A549 (cell line): Measurements from ENCODE around the gene GTPBP2. TPM values are rescaled to one million over a fixed set of nuclear protein-coding genes. Genes with fewer than 3 reads are reported as not detected.

ENCODE experiments used
- ATAC-seq, 2 experiments: fragments of 200-7000 bp in 1 of 2; fragments of >200 bp in 1 of 2; cut with Nextera tagmentation in 1 of 2; cut with Tn5 transposase in 1 of 2; 3 replicates each; pipeline versions ENCODE4 v1.8.0 to v1.9.1; 2018 to 2020; ENCODE audit warnings: mild to moderate bottlenecking in 1 of 2, moderate library complexity in 1 of 2
- CTCF ChIA-PET: fragments of 300-600 bp; sonication (Branson Sonifier 250); formaldehyde crosslinking; extraction: SDS; loops from one replicate; lab custom pipeline; 2021; ENCODE audit warnings: antibody characterized with exemption, inconsistent platforms; lab: Yijun Ruan, JAX
- POLR2A ChIA-PET: fragments of 350-600 bp; formaldehyde crosslinking; extraction: SDS; loops from one replicate; lab custom pipeline; 2021; ENCODE audit warnings: antibody characterized with exemption, inconsistent platforms; lab: Yijun Ruan, JAX
- DNase-seq, 2 experiments: peaks; one replicate each; pipeline versions ENCODE4 v3.0.0 to v3.0.0-alpha.2; 2011 to 2016; ENCODE audit warnings: low read depth in 1 of 2, low spot score in 1 of 2
- FAIRE-seq: peaks from 2 replicates; lab custom pipeline; 2011; peaks lifted over from hg19 to GRCh38; lab: Jason Lieb, UNC
- H3K27ac ChIP-seq, 2 experiments: fragments of >200 bp; sonication (Bioruptor Twin); formaldehyde crosslinking; 3 replicates each; pipeline ENCODE4 v1.5.1; 2016 to 2017
- H3K4me1 ChIP-seq: fragments of >200 bp; sonication (Bioruptor Twin); formaldehyde crosslinking; 3 replicates; pipeline ENCODE4 v1.6.1; 2016
- H3K4me2 ChIP-seq: fragments of >200 bp; sonication (Bioruptor Twin); formaldehyde crosslinking; 3 replicates; pipeline ENCODE4 v1.6.1; 2016
- H3K4me3 ChIP-seq: fragments of >200 bp; sonication (Bioruptor Twin); formaldehyde crosslinking; 3 replicates; pipeline ENCODE4 v1.5.1; 2016
- H3K9me3 ChIP-seq: fragments of >200 bp; sonication (Bioruptor Twin); formaldehyde crosslinking; 3 replicates; pipeline ENCODE4 v1.6.1; 2016
- BHLHE40 ChIP-seq: IDR thresholded peaks from 2 replicates; pipeline ENCODE4 v1.6.1; 2012; ENCODE audit warnings: low read depth, low read length, inconsistent platforms
- CHD4 ChIP-seq: fragments of 200-600 bp; sonication (generic); IDR thresholded peaks from 2 replicates; pipeline ENCODE4 v1.6.1; 2016; ENCODE audit warnings: antibody characterized with exemption, mild to moderate bottlenecking, borderline replicate concordance
- EHMT2 ChIP-seq: fragments of 200-600 bp; sonication (generic); IDR thresholded peaks from 2 replicates; pipeline ENCODE4 v1.6.1; 2016; ENCODE audit warnings: antibody characterized with exemption, low read depth, mild to moderate bottlenecking, moderate library complexity
- FOSL2 ChIP-seq, 2 experiments: fragments of 450-650 bp in 1 of 2; fragments of >200 bp in 1 of 2; sonication (Bioruptor Twin) in 1 of 2; formaldehyde crosslinking; IDR thresholded peaks; 2 replicates each; pipeline versions ENCODE4 v1.5.0 to v1.6.1; 2016 to 2020; ENCODE audit warnings: mild to moderate bottlenecking in 1 of 2, moderate library complexity in 1 of 2
- FOXS1 ChIP-seq: fragments of 250-450 bp; sonication (Bioruptor Pico); IDR thresholded peaks from 2 replicates; pipeline ENCODE4 v1.5.0; 2020; ENCODE audit warnings: mild to moderate bottlenecking, moderate library complexity
- HOXB13 ChIP-seq: fragments of 250-450 bp; sonication (Bioruptor Pico); IDR thresholded peaks from 2 replicates; pipeline ENCODE4 v1.5.0; 2020; ENCODE audit warnings: low read depth, mild to moderate bottlenecking, moderate library complexity
- JUN ChIP-seq, 2 experiments: fragments of >200 bp; sonication (Bioruptor Twin); formaldehyde crosslinking; IDR thresholded peaks; 2 replicates in 1 of 2; 3 replicates in 1 of 2; pipeline ENCODE4 v1.6.1; 2016 to 2017
- KDM5A ChIP-seq: fragments of 200-600 bp; sonication (generic); IDR thresholded peaks from 2 replicates; pipeline ENCODE4 v1.6.1; 2016; ENCODE audit warnings: antibody characterized with exemption, mild to moderate bottlenecking
- MAZ ChIP-seq: fragments of 150-350 bp; IDR thresholded peaks from 2 replicates; pipeline ENCODE4 v1.6.1; 2014; ENCODE audit warnings: antibody characterized with exemption, low read depth, low read length, borderline replicate concordance
- MYC ChIP-seq: IDR thresholded peaks from 2 replicates; pipeline ENCODE4 v1.6.1; 2012; ENCODE audit warnings: mild to moderate bottlenecking, inconsistent platforms, low read length, improper control_type of control experiment, borderline replicate concordance
- NR3C1 ChIP-seq: fragments of >200 bp; sonication (Bioruptor Twin); formaldehyde crosslinking; IDR thresholded peaks from 3 replicates; pipeline ENCODE4 v1.6.1; 2017
- POLR2A ChIP-seq: IDR thresholded peaks from 2 replicates; pipeline ENCODE4 v1.6.1; 2012; ENCODE audit warnings: mild to moderate bottlenecking, low read length
- RFX5 ChIP-seq: fragments of 450-650 bp; IDR thresholded peaks from 2 replicates; pipeline ENCODE4 v1.7.1; 2014; ENCODE audit warnings: antibody characterized with exemption, mild to moderate bottlenecking, moderate library complexity
- RNF2 ChIP-seq: fragments of 200-600 bp; sonication (generic); IDR thresholded peaks from 2 replicates; pipeline ENCODE4 v1.6.1; 2016; ENCODE audit warnings: low read depth, mild to moderate bottlenecking, antibody characterized with exemption, moderate library complexity, borderline replicate concordance
- SMC3 ChIP-seq: fragments of >200 bp; sonication (Bioruptor Twin); formaldehyde crosslinking; IDR thresholded peaks from 3 replicates; pipeline ENCODE4 v1.6.1; 2018; ENCODE audit warnings: inconsistent platforms
- SREBF2 ChIP-seq: fragments of 450-650 bp; IDR thresholded peaks from 2 replicates; pipeline ENCODE4 v1.6.1; 2014; ENCODE audit warnings: mild to moderate bottlenecking, moderate library complexity
- TP53 ChIP-seq: fragments of 250-450 bp; sonication (Bioruptor Pico); IDR thresholded peaks from 2 replicates; pipeline ENCODE4 v1.5.0; 2021; ENCODE audit warnings: mild to moderate bottlenecking, moderate library complexity
- ZC3H11A ChIP-seq: fragments of 450-650 bp; IDR thresholded peaks from 2 replicates; pipeline ENCODE4 v1.6.1; 2014; ENCODE audit warnings: antibody characterized with exemption, mild to moderate bottlenecking
- ZFP36 ChIP-seq: fragments of 450-650 bp; IDR thresholded peaks from 2 replicates; pipeline ENCODE4 v1.6.1; 2014; ENCODE audit warnings: borderline replicate concordance; ENCODE audit not compliant: partially characterized antibody
- ZNF302 ChIP-seq: fragments of 250-450 bp; sonication (Bioruptor Pico); IDR thresholded peaks from 2 replicates; pipeline ENCODE4 v1.9.0; 2021; ENCODE audit warnings: inconsistent platforms, mild to moderate bottlenecking, moderate library complexity
- ZSCAN20 ChIP-seq: fragments of 250-450 bp; sonication (Bioruptor Pico); IDR thresholded peaks from 2 replicates; pipeline ENCODE4 v1.8.0; 2022; ENCODE audit warnings: mild to moderate bottlenecking, moderate library complexity
- WGBS: methylation state at CpG from one replicate; pipeline ENCODE4 v1.1.6; 2017; ENCODE audit errors: missing lambda C conversion rate; 5-methylcytosine and 5-hydroxymethylcytosine counted together
- polyA minus RNA-seq: library from RNA; depleted of rRNA, polyadenylated mRNA; stranded (reverse); fragments of >200 nt; gene quantifications from 2 replicates; pipeline ENCODE4 v1.2.3, GENCODE V29; 2011; rRNA and poly(A)+ RNA removed
- polyA plus RNA-seq, 4 experiments: library from polyadenylated mRNA; depleted of rRNA in 3 of 4; stranded (reverse); fragments of >200 nt; fragmentation: RNase III in 1 of 4; extraction: RNeasy Plus Mini Kit Qiagen cat#74134 plus additional on column Dnase treatment in 1 of 4; gene quantifications; 2 replicates in 3 of 4; 3 replicates in 1 of 4; pipeline ENCODE4 v1.2.3, GENCODE V29; 2011 to 2017
- TF ChIP-seq, protein P1 (sequence below): IDR thresholded peaks from 2 replicates; pipeline ENCODE4 v1.6.1; 2012
- TF ChIP-seq, protein P2 (sequence below): fragments of 450-650 bp; IDR thresholded peaks from 2 replicates; pipeline ENCODE4 v1.6.1; 2014; ENCODE audit warnings: antibody characterized with exemption
- TF ChIP-seq, protein P3 (sequence below): IDR thresholded peaks from 2 replicates; pipeline ENCODE4 v1.6.1; 2012
- TF ChIP-seq, protein P4 (sequence below): fragments of 200-600 bp; sonication (generic); IDR thresholded peaks from 2 replicates; pipeline ENCODE4 v1.6.1; 2016; ENCODE audit warnings: antibody characterized with exemption, mild to moderate bottlenecking, moderate library complexity

The GTPBP2 gene, protein sequence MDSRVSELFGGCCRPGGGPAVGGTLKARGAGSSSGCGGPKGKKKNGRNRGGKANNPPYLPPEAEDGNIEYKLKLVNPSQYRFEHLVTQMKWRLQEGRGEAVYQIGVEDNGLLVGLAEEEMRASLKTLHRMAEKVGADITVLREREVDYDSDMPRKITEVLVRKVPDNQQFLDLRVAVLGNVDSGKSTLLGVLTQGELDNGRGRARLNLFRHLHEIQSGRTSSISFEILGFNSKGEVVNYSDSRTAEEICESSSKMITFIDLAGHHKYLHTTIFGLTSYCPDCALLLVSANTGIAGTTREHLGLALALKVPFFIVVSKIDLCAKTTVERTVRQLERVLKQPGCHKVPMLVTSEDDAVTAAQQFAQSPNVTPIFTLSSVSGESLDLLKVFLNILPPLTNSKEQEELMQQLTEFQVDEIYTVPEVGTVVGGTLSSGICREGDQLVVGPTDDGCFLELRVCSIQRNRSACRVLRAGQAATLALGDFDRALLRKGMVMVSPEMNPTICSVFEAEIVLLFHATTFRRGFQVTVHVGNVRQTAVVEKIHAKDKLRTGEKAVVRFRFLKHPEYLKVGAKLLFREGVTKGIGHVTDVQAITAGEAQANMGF
- polyA plus RNA-seq (2011; rRNA removed) (59.6 and 71.1 TPM in 2 replicates), polyA plus RNA-seq (2017; fragmentation: RNase III; extraction: RNeasy Plus Mini Kit Qiagen cat#74134 plus additional on column Dnase treatment) (27.0 to 29.3 TPM (median 28.9 TPM) in 3 replicates), polyA minus RNA-seq (62.5 and 72.5 TPM in 2 replicates)
- 30.1 and 35.5 TPM in 2 replicates for polyA plus RNA-seq (2012; cell fraction: cytosol; rRNA removed)
- polyA plus RNA-seq (2012; cell fraction: nucleus; rRNA removed), result 112 and 131 TPM in 2 replicates

DNA sequence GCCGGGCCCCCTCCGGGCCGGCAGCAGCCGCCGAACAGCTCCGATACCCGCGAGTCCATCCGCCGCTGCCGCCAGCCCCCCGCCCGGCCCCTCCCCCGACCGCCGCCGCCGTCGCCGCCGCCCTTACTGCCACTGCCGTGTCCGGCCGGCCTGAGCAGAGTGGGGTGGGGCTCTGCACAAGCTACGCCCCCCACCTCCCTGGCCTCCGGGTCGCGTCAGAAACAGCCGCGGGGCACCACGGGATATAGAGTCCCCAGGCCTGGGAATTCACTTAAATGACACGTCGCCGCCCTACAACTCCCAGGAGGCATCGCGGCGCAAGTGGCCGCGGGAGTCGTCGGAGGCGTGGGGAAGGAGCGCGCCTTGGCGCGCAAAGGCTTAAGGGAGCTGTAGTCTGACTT is at the start of gene GTPBP2:
GTPBP2 (minus strand) TSS at position 161 of the 401 bp plus-strand sequence; CDS start at position 59, 102 bp downstream.
- peak; percentile 92 to 93 for ATAC-seq
- peak within 1 kb of the TSS; percentile 96 for H3K4me3 ChIP-seq
- no peak for FAIRE-seq
- peak; percentile 86 to 97 for DNase-seq
- no peaks in the 10 kb centered on the region for H3K9me3 ChIP-seq
- ChIA-PET CTCF (interaction anchor here (1.3 kb wide), 1 partner anchor 21 kb away, joined by 3 read pairs; no protein-coding TSS in a partner anchor), POLR2A (interaction anchor here (0.6 to 2.3 kb wide), 15 partner anchors 10 to 618 kb away, joined by 3 to 10 read pairs (median 4); partner anchors contain the start of genes HSP90AB1, LRRC73, POLH and RSPH9)
- H3K27ac ChIP-seq, result peak within 1 kb of the TSS; percentile 98 to 100
- 0% methylated on average over 14 of the region's 46 CpGs for WGBS
- TF ChIP-seq, protein P1, sequence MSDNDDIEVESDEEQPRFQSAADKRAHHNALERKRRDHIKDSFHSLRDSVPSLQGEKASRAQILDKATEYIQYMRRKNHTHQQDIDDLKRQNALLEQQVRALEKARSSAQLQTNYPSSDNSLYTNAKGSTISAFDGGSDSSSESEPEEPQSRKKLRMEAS, result no peak
- TF ChIP-seq ZSCAN20 (no peak), ZC3H11A (no peak), ZNF302 (no peak), JUN (IDR thresholded peaks at IDR 0.05) (peak in 1 of 2 experiments; percentile 28; a peak in 1 of 5 replicates), RNF2 (no peak)
- H3K4me2 ChIP-seq, result peak within 1 kb of the TSS; percentile 89
- peaks cover 26% of the 10 kb centered on the region for H3K4me1 ChIP-seq

DNA sequence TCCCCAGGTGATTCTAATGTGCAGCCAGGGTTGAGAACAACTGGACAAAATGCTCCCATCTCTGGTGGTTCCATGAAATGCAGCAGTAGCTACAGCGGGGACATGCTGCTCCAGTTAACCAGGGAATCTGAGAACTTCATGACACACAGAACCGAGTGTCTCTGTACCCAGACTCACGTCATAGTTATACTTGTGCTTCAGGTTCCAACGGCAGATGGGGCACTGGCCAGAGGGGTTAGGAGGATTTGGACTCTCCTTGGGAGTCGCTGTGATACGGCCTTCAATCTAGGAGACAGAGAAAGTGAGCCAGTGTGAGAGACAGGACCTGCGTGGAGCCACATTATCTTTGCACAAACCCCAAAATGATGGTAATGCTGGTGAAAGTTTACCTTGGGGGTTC is 49.3 kb upstream of the GTPBP2 start:
- ChIA-PET CTCF (interaction anchor here (0.7 to 3.2 kb wide), 7 partner anchors 11 to 402 kb away, joined by 3 to 18 read pairs (median 3); no protein-coding TSS in a partner anchor), POLR2A (no interaction called here)
- no peak overlapping the region for H3K27ac ChIP-seq
- H3K4me1 ChIP-seq, result no peaks in the 10 kb centered on the region
- H3K4me2 ChIP-seq, result no peak overlapping the region
- no peak for DNase-seq
- TF ChIP-seq ZNF302, result no peak
- no peak for TF ChIP-seq ZC3H11A
- no peak for TF ChIP-seq FOXS1
- no peak for TF ChIP-seq KDM5A
- no peaks in the 10 kb centered on the region for H3K9me3 ChIP-seq
- WGBS, result 93% methylated on average over 7 of the region's 7 CpGs
- no peak for ATAC-seq
- FAIRE-seq, result no peak
- no peak overlapping the region for H3K4me3 ChIP-seq

DNA sequence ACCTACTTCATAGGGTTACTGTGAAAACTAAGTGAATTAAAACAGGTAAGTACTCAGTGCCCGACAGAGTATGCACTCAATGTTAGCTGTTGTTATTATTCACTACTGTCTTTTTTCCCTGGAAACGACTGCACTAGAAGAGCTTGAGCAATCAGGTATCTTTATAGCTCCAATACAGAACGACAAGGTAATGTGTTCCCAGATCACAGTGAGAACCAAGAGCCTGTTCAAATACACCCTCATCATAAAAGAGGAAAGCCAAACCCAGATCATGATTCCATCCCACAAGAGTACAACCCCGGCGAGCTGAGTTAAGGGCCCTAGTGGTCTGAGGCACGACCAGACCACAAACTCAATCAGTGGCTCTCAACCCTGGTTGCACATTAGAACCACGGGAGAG is 48.7 kb upstream of the GTPBP2 start:
- H3K4me3 ChIP-seq, result no peak overlapping the region
- POLR2A ChIA-PET, result interaction anchor here (1.7 kb wide), 1 partner anchor 10 kb away, joined by 4 read pairs; no protein-coding TSS in a partner anchor
- DNase-seq, result no peak
- no peak for ATAC-seq
- CTCF ChIA-PET, result interaction anchor here (0.7 to 3.2 kb wide), 6 partner anchors 11 to 403 kb away, joined by 3 to 18 read pairs (median 3); no protein-coding TSS in a partner anchor
- no peak for FAIRE-seq
- no peaks in the 10 kb centered on the region for H3K9me3 ChIP-seq
- 86% methylated on average over 6 of the region's 7 CpGs for WGBS
- no peak overlapping the region for H3K27ac ChIP-seq
- no peaks in the 10 kb centered on the region for H3K4me1 ChIP-seq
- no peak overlapping the region for H3K4me2 ChIP-seq
- no peak for TF ChIP-seq HOXB13 (CRISPR knock-in tag)
- no peak for TF ChIP-seq EHMT2
- TF ChIP-seq MYC, result no peak
- TF ChIP-seq SREBF2, result no peak
- no peak for TF ChIP-seq POLR2A
- no peak for TF ChIP-seq NR3C1
- no peak for TF ChIP-seq TP53 (CRISPR knock-in tag)
- TF ChIP-seq FOSL2 (IDR thresholded peaks at IDR 0.05), result no peak
- TF ChIP-seq FOSL2 (CRISPR knock-in tag; IDR thresholded peaks at IDR 0.05), result no peak
- TF ChIP-seq, protein P2, sequence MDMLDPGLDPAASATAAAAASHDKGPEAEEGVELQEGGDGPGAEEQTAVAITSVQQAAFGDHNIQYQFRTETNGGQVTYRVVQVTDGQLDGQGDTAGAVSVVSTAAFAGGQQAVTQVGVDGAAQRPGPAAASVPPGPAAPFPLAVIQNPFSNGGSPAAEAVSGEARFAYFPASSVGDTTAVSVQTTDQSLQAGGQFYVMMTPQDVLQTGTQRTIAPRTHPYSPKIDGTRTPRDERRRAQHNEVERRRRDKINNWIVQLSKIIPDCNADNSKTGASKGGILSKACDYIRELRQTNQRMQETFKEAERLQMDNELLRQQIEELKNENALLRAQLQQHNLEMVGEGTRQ, result no peak
- TF ChIP-seq MAZ, result no peak
- no peak for TF ChIP-seq RFX5
- no peak for TF ChIP-seq BHLHE40
- no peak for TF ChIP-seq CHD4
- TF ChIP-seq ZFP36, result no peak
- TF ChIP-seq, protein P3, sequence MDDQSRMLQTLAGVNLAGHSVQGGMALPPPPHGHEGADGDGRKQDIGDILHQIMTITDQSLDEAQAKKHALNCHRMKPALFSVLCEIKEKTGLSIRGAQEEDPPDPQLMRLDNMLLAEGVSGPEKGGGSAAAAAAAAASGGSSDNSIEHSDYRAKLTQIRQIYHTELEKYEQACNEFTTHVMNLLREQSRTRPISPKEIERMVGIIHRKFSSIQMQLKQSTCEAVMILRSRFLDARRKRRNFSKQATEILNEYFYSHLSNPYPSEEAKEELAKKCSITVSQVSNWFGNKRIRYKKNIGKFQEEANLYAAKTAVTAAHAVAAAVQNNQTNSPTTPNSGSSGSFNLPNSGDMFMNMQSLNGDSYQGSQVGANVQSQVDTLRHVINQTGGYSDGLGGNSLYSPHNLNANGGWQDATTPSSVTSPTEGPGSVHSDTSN, result no peak
- no peak for TF ChIP-seq SMC3
- TF ChIP-seq, protein P4, sequence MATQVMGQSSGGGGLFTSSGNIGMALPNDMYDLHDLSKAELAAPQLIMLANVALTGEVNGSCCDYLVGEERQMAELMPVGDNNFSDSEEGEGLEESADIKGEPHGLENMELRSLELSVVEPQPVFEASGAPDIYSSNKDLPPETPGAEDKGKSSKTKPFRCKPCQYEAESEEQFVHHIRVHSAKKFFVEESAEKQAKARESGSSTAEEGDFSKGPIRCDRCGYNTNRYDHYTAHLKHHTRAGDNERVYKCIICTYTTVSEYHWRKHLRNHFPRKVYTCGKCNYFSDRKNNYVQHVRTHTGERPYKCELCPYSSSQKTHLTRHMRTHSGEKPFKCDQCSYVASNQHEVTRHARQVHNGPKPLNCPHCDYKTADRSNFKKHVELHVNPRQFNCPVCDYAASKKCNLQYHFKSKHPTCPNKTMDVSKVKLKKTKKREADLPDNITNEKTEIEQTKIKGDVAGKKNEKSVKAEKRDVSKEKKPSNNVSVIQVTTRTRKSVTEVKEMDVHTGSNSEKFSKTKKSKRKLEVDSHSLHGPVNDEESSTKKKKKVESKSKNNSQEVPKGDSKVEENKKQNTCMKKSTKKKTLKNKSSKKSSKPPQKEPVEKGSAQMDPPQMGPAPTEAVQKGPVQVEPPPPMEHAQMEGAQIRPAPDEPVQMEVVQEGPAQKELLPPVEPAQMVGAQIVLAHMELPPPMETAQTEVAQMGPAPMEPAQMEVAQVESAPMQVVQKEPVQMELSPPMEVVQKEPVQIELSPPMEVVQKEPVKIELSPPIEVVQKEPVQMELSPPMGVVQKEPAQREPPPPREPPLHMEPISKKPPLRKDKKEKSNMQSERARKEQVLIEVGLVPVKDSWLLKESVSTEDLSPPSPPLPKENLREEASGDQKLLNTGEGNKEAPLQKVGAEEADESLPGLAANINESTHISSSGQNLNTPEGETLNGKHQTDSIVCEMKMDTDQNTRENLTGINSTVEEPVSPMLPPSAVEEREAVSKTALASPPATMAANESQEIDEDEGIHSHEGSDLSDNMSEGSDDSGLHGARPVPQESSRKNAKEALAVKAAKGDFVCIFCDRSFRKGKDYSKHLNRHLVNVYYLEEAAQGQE, result no peak
